ENCODE data around the gene ENDOD1. TPM values are rescaled to one million over a fixed set of nuclear protein-coding genes. Genes with fewer than 3 reads are reported as not detected.
"Not testable (repeated sequence)": the region's sequence is repeated elsewhere in the genome, so short reads cannot be mapped to it uniquely, and the experiment has no call there.

The ENDOD1 gene, protein sequence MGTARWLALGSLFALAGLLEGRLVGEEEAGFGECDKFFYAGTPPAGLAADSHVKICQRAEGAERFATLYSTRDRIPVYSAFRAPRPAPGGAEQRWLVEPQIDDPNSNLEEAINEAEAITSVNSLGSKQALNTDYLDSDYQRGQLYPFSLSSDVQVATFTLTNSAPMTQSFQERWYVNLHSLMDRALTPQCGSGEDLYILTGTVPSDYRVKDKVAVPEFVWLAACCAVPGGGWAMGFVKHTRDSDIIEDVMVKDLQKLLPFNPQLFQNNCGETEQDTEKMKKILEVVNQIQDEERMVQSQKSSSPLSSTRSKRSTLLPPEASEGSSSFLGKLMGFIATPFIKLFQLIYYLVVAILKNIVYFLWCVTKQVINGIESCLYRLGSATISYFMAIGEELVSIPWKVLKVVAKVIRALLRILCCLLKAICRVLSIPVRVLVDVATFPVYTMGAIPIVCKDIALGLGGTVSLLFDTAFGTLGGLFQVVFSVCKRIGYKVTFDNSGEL
- 25.7 TPM for total RNA-seq

DNA sequence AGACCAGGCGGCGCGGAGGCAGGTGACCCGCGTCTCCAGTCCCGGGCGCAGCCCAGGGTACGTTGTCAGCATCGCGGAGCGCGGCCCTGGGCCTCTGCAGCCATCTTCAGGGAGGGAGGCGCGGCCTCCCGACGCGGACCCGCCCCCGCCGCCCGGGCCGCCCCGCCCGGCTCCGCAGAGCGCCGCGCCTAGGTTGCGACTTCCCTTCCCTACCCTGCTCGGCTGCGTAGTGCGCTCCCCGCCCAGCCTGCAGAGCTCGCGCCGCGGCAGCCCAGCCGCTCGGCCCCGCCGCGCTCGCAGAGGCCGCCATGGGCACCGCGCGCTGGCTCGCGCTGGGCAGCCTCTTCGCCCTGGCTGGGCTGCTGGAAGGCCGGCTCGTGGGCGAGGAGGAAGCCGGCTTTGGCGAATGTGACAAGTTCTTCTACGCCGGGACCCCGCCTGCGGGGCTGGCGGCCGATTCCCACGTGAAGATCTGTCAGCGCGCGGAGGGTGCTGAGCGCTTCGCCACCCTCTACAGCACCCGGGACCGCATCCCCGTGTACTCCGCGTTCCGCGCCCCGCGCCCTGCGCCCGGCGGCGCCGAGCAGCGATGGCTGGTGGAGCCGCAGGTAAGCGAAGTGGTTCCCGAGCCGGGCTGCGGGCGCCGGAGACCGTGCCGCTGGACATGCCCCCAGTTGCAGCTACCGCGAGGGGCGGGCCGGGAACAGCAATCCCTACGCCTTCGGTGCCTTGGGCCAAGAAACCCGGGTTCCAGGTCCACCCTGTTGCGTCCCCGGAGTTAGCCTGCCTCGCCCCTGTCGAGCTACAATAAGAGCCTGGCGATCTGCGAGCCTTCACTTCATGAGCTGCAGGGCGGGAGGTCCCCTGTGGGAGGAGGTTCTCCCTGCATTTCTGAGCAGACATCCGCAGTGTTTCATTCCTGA is at the start of gene ENDOD1:
Gene ENDOD1 (plus strand): TSS at position 227 of the 923 bp plus-strand sequence. CDS start 82 bp downstream, at position 309.
- DNase-seq (ENCODE audit: low spot score in 2 of 2) (peak; percentile 80 to 86), FAIRE-seq (no peak)

DNA sequence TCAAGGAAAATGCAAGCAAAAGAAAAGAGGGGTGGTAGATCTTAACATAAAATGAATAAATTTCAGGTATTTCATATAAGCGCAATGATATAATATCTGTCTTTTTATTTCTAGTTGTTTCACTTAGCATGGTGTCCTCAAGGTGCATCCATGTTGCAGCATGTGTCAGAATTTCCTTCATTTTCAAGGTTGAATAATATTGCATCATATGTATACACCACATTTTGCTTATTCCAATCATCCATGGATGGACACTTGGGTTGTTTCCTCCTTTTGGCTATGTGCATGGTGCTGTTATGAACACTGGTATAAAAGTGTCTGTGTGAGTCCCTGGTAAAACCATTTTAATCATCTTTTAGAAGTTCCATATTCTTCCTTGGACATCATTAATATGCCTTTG is 47.4 kb upstream of the ENDOD1 start:
- no peak for FAIRE-seq
- DNase-seq (ENCODE audit: low spot score in 2 of 2): no peak

DNA sequence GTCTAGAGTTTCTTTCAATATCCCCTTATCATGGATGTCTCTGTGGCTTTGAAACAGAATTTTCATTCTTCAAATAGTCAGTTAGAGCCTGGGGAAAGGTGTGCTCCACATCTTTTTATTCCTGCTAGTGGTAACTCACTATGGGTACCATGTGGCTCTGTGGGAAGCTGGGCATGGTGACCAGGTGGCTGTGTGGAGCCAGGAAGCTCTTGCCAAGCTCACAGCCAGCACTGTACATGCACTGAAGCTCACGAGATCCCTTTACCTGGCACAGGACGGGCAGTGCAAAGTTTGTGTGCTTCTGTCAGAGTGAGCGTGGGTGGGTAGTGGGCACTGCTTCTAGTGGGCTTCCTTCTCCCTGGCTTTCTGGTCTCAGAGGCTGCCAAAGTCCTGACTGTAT is 46.7 kb upstream of the ENDOD1 start:
- no peak for FAIRE-seq
- no peak for DNase-seq (ENCODE audit: low spot score in 2 of 2)

DNA sequence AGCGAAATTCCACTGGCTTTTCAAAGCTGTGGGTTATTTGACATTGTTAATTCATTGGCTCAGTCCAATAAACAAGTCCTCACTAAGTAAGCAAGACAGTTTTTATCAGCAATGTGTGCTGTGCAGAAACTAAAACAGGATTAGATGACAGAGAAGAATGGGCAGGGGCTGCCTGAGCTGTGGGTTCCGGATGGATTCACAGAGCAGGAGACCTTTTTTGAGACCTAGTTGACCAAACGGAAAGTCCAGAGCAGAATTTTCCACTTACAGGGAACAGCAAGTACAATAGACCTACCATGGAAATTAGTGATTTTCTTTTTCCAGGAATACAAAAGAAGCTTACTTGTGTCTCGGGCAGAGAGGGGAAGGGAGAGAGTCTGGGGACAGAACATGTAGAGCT is 45.6 kb upstream of the ENDOD1 start:
- DNase-seq (ENCODE audit: low spot score in 2 of 2): no peak
- no peak for FAIRE-seq

DNA sequence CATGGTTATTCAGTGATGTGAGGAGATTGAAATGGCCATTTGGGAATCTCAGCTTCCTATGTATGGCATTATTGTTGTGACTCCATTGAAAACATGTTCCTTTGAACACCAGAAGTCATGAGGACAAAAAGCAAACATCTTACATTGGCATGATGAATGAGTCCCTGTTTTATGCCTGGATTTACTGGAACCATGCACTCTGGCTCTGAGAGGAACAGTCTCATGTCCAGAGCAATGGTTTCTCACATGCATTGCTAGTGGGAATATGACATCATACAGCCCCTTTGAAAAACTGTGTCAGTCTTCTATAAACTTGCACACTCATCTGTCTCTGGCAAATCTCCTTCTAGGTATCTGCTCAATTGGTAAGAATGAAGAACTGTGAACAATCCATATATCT is 43.8 kb upstream of the ENDOD1 start:
- FAIRE-seq (no peak), DNase-seq (ENCODE audit: low spot score in 2 of 2) (no peak)

DNA sequence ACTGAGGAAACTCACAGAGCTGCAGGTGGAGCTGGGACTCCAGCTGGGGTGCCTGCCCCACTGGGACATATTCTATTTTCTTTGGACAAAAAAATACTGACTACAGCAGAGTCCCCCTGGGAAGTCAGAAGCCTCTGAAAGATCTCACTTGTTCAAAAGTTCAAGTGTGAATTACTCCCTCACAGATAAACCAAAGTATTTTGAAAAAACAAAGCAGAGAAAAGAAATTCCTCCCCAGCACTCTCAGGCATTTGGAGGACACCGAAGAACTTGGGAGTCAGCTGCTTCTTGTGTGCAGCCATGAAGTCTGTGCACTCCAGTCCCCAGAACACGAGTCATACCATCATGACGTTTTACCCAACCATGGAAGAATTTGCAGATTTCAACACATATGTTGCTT is 40.5 kb upstream of the ENDOD1 start, which contains the start of gene KDM4F:
Gene KDM4F (plus strand): TSS at position 301 of the 400 bp plus-strand sequence.
- not testable (repeated sequence) for DNase-seq (ENCODE audit: low spot score in 2 of 2); FAIRE-seq

DNA sequence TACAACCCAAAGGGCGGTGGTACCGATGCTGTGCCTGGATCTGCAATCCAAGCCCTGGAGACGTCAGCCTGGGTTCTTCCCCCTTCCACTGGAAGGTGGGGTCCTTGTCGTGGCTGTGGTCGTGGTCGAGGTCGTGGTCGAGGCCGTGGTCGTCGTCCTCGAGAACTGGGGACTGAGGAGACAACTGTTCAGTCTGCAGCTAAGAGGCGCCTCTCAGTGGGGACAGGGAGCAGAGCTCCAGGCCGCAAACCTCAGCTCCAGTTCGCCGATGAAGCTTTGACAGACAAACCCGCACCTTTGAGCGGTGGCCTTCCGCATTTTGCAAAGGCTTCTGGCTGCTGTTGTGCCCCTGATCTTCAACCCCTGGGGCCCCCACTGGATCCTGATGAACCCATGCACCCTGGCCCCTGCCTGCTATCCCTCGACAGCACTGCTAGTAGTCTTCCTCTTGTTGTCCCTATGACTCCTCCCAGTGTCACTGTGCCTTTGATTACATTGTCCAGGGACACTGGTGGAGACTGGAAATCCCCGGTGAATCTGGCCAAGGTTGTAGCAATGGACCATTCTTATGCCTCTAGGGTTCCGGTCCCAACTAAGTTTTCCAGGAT is 38.9 kb upstream of the ENDOD1 start:
- DNase-seq (ENCODE audit: low spot score in 2 of 2) (no peak), FAIRE-seq (no peak)

DNA sequence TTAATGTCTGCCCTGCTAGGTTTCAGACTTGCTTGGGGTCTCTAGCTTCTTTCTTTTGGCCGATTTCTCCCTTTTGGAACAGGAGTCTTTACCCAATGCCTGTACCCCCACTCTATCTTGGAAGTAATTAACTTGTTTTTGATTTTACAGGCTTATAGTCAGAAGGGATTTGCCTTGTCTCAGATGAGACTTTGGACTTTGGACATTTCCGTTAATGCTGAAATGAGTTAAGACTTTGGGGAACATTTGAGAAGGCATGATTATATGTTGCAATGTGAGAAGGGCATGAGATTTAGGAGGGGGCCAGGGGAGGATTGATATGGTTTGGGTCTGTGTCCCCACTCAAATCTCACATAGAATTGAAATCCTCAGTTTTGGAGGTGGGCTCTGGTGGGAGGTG is 35.3 kb upstream of the ENDOD1 start:
- no peak for DNase-seq (ENCODE audit: low spot score in 2 of 2)
- FAIRE-seq: no peak

DNA sequence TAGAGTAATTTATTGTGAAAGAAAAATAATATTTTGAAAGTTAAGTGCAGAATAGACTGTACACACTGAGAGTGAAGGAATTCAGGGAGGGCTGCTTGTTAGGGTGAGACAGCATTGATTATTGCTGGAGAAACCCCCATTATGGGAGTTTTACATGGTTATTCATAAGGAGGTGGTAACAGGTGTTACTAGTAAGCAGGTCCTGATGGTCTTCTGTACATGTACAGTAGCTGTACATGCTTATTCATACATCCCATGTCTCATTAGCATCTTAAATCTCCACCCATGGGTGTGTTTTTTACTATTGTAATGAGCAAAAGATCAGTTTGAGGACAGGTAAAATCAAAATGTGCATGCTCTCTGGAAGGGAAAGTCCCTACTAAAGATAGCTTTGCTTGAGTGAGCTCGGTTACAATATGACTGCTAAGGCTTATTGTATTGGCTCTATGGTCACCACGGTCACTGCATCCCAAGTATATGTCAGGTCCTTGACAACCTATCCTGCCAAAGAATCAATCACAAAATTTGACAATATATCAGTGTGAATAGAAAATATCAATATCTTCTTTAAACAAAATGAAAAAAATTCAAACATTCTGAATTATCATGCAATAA is 34.3 kb upstream of the ENDOD1 start:
- no peak for FAIRE-seq
- no peak for DNase-seq (ENCODE audit: low spot score in 2 of 2)

DNA sequence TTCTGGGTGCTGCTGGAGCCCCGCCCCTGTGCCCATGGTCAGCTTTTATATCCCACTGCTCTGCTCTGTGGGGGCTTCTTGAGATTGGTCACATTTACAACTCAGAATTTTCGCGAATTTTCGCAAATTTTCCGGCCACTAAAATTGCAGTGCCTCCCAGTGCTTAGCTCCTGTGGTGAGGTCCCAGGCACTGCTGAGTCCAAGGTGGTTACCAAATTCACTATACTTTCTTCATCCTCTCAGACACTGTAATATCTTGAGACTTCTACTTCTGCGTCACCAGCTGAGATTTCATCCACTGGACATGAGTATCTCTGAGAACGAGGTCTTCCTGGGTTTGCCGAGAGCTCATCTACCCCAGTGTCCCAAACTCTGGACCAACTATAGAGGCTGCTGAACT is 31.7 kb upstream of the ENDOD1 start:
- FAIRE-seq (no peak), DNase-seq (ENCODE audit: low spot score in 2 of 2) (no peak)

DNA sequence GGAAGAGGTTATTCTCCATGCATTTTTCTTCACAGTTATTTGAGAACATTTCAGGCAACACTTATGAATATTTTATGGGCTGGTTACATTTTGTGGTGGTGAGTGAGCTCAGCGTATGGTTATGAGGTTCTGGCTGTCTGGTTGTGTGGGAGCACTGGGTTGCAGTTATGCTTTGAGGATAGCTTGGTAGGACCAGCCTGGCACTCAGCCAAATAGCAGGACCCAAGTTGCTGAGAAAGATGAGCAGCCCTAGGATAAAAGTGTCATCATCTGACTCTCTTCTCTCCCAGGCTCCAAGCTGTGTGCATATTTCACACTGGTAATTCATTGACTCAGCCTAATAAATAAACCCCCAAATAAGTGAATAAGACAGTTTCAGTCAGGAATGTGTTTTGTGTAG is 31.0 kb upstream of the ENDOD1 start:
- DNase-seq (ENCODE audit: low spot score in 2 of 2) (no peak), FAIRE-seq (no peak)

DNA sequence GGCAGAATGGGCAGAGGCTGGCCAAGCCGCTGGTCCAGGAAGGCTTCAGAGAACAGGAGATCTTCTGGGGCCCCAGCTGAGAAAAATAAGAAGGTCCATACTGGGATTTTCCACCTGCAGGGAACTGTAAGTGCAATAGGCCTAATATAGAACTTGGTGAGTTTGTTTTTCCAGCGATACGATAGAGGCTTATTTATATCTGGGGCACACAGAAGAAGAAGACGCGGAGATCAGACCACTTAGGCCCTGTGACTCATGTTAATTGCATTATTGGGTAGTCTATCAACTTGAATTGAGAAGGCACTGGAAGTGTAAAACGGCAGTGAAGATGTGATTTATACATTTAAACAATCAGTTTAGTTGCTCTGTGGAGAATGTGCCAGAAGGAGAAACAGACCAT is 30.6 kb upstream of the ENDOD1 start:
- FAIRE-seq: no peak
- DNase-seq (ENCODE audit: low spot score in 2 of 2): no peak

DNA sequence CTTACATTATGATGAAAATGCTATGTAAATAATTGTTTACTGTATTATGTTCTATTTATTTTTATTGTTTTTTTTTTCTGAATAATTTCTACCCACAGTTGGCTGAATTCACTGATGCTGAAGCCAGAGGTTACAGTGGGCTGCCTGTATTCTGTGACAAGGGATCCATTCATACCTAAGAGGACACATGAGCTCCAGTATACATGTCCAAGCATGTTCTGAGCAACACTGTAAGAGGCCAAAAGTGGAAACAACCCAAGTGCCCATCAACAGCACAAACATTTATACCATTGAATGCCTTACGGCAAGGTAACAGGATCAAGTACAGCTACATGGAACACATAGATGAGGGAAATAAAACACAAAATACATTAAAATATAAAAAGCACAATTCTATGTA is 24.3 kb upstream of the ENDOD1 start:
- FAIRE-seq: no peak
- no peak for DNase-seq (ENCODE audit: low spot score in 2 of 2)

DNA sequence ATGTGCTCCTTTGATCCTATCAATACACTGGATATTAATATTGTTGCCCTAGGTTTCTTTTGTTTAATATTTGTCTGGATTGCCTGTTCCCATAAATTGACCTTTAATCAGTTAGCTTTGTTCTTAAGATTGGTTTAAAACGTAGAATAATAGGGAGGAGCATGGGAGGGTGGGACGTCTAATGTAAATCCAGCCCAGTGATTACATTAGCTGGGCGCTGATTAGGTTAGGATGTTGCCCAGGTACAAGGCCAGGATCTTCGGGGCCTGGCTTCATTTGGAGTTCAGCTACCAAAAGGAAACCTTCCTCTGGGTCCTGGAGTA is 23.0 kb upstream of the ENDOD1 start, which contains the start of gene SRSF8:
Gene SRSF8 (plus strand): TSS at position 204 of the 323 bp plus-strand sequence. CDS start 308 bp downstream, outside the sequence.
- DNase-seq (ENCODE audit: low spot score in 2 of 2) (no peak), FAIRE-seq (no peak)

DNA sequence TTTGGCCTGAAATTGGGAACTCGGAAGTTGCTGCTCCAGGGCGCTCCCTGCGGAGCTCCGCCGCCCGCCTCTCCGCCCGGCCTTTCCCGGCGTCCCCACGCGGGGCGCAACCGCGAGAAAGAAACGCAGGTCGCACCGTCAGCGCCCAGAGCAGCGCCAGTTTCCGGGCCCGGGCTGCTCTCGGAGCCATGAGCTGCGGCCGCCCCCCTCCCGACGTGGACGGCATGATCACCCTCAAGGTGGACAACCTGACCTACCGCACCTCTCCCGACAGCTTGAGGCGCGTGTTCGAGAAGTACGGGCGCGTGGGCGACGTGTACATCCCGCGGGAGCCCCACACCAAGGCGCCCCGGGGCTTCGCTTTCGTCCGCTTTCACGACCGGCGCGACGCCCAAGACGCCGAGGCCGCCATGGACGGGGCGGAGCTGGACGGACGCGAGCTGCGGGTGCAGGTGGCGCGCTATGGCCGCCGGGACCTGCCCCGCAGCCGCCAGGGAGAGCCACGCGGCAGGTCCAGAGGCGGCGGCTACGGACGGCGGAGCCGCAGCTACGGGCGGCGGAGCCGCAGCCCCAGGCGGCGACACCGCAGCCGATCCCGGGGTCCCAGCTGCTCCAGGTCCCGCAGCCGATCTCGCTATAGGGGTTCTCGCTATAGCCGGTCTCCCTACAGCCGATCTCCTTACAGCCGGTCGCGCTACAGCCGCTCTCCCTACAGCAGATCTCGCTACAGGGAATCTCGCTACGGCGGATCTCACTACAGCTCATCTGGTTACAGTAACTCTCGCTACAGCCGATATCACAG is 22.4 kb upstream of the ENDOD1 start:
- peak; percentile 53 to 58 for DNase-seq (ENCODE audit: low spot score in 2 of 2)
- no peak for FAIRE-seq

DNA sequence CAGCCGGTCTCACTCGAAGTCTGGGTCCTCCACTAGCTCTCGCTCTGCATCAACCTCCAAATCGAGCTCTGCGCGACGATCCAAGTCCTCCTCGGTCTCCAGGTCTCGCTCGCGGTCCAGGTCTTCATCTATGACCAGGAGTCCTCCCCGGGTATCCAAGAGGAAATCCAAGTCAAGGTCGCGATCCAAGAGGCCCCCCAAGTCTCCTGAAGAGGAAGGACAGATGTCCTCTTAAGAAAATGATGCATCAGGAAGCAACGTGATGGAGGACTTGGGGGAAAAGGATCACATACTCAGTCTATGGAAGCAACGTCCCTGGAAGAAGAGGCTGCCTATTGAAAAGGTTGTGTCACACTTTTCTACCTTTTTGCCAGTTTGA is 21.8 kb upstream of the ENDOD1 start:
- FAIRE-seq (no peak), DNase-seq (ENCODE audit: low spot score in 2 of 2) (no peak)

DNA sequence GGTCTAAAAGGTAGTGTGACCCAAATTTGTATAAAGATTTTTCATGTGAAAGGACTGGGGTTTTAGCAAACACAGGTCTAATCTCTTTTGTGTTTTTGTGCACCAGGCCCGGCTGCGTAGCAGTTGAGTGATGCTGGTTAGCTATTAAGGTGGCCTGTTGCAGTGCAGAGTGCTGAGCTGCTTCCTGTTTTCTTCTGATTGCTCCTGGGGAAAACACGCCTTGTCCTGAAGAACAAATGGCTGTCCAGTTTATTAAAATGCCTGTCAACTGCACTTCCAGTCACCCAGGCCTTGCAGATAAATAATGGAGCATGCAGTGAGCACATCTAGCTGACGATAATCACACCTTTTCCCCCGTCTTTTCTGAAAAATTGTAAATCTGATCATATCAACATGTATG is 21.1 kb upstream of the ENDOD1 start:
- FAIRE-seq (no peak), DNase-seq (ENCODE audit: low spot score in 2 of 2) (no peak)

DNA sequence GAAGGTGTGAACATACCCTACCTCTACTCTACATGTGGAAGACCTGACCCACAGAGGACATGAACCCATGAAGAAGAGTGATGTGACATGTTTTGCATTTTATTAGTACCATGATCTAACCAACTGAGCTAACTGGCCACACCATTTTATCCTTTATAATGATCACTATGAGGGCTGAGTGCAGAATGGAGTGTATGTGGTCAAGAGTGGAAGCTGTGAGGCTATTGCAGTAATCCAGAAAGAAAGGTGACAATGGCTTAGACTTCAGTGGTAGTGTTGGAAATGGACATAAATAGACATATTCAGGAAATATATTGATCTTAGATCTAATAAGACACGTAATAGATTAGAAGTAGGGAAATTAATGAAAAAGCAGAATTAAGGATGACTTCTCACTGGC is 19.2 kb upstream of the ENDOD1 start:
- FAIRE-seq (no peak), DNase-seq (ENCODE audit: low spot score in 2 of 2) (no peak)

DNA sequence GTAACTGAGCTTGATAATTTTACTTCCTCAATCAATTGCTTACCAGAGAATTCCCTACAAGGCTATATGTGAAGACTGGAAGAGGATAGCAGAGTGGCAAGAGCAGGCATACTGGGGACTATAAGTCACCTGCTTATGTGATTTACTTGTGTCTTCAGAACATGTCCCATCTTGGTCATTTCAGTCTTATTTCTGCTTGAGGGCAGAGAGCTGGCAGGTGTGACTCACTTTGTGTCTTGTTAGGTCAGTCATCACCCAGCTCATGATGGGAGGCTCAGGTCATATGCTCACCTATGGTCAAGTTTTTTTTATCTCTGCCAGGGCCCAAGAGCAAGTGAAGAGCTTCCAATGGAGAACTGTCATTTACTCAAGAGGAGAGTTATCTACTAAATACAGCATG is 16.7 kb upstream of the ENDOD1 start:
- DNase-seq (ENCODE audit: low spot score in 2 of 2) (no peak), FAIRE-seq (no peak)

Measured in frontal cortex (tissue), 4 donors.